Mucosa of descending colon (tissue), 3 donors: ENCODE results near the gene RICTOR. TPM values are rescaled to one million over a fixed set of nuclear protein-coding genes. Genes with fewer than 3 reads are reported as not detected.

Experiments
- ATAC-seq: fragments of 200-7000 bp; cut with Tn5 transposase; one replicate; pipeline ENCODE4 v1.9.1; 2020; ENCODE audit warnings: mild to moderate bottlenecking, moderate library complexity
- DNase-seq, 3 donors: peaks; one replicate each; pipeline ENCODE4 v3.0.0-alpha.2; 2020
- H3K36me3 ChIP-seq: fragments of 200-600 bp; one replicate; pipeline ENCODE4 v1.8.0; 2021; ENCODE audit warnings: low read depth, mild to moderate bottlenecking
- H3K4me1 ChIP-seq: fragments of 200-600 bp; one replicate; pipeline ENCODE4 v1.8.0; 2021; ENCODE audit warnings: low read depth, mild to moderate bottlenecking
- H3K4me3 ChIP-seq: fragments of 200-600 bp; one replicate; pipeline ENCODE4 v1.8.0; 2021; ENCODE audit warnings: mild to moderate bottlenecking
- H3K9me3 ChIP-seq: fragments of 200-600 bp; one replicate; pipeline ENCODE4 v1.8.0; 2021; ENCODE audit warnings: mild to moderate bottlenecking
- intact Hi-C, 2 donors: fragments of 100-400 bp; cut with DNase I in 1 of 2; cut with micrococcal nuclease in 1 of 2; formaldehyde crosslinking; loops; one replicate each; pipeline versions ENCODE4 v1.11.0 to v1.11.1; 2022; cut with DNase I, micrococcal nuclease
- total RNA-seq, 3 donors: library from RNA; stranded (reverse); fragmentation: NEBNext Ultra II Directional in 2 of 3; extraction: Animal tissue kit (Norgen Biotek cat#: 25700) in 2 of 3; gene quantifications; one replicate each; pipeline versions ENCODE4 v1.2.1 to v1.2.4, GENCODE V29; 2021 to 2023
- TF ChIP-seq, protein P1 (sequence below): fragments of 200-600 bp; IDR thresholded peaks from one replicate; pipeline ENCODE4 v1.8.0; 2022; ENCODE audit warnings: antibody characterized with exemption, mild to moderate bottlenecking
- donor health status: DM: no; HTN: no; CAD: no; lungs with moderate emphysema.
- donor health status: DM: no; HTN: no; CAD: no.
- donor health status: DM: no; HTN: yes; CAD: no.

The RICTOR gene
- total RNA-seq, 3 donors from 2014 or later = 24.3 to 41.9 (median 36.5) TPM

DNA sequence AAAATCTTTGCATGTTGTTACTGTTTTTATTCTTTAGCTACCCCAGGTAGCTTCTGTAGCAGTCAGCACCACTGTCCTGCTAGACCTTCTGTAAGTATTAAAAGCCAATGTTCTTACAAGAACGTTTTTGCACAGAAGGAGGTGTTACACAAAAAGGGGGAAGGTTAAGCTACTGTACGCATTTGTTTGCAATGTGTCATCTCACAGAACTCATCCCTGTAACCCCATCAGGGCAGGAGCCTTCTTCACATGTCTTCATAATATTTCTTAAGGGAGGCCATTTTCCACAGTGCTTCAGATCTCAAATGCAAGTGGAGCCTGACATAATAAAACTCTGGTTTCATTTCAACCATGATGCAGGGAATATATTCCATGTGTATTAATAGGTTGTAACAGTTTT lies 160.5 kb downstream of the RICTOR start:
- H3K9me3 ChIP-seq = no peaks in the 10 kb centered on the region
- H3K4me1 ChIP-seq = no peaks in the 10 kb centered on the region
- ATAC-seq = no peak
- H3K4me3 ChIP-seq = no peak overlapping the region
- no peak for DNase-seq
- intact Hi-C loops = no loop called here
- TF ChIP-seq, protein P1, sequence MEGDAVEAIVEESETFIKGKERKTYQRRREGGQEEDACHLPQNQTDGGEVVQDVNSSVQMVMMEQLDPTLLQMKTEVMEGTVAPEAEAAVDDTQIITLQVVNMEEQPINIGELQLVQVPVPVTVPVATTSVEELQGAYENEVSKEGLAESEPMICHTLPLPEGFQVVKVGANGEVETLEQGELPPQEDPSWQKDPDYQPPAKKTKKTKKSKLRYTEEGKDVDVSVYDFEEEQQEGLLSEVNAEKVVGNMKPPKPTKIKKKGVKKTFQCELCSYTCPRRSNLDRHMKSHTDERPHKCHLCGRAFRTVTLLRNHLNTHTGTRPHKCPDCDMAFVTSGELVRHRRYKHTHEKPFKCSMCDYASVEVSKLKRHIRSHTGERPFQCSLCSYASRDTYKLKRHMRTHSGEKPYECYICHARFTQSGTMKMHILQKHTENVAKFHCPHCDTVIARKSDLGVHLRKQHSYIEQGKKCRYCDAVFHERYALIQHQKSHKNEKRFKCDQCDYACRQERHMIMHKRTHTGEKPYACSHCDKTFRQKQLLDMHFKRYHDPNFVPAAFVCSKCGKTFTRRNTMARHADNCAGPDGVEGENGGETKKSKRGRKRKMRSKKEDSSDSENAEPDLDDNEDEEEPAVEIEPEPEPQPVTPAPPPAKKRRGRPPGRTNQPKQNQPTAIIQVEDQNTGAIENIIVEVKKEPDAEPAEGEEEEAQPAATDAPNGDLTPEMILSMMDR = no peak
- no peaks in the 10 kb centered on the region for H3K36me3 ChIP-seq

- ATAC-seq (no peak), DNase-seq (no peak)
- intact Hi-C loops = no loop called here
- H3K4me3 ChIP-seq = no peak overlapping the region
- TF ChIP-seq, protein P1 = no peak
- no peaks in the 10 kb centered on the region for H3K4me1 ChIP-seq
- H3K9me3 ChIP-seq = no peaks in the 10 kb centered on the region
- no peaks in the 10 kb centered on the region for H3K36me3 ChIP-seq
These were observed 162.3 kb downstream of the RICTOR start for GRCh38 chr5:38911933-38912332.

DNA sequence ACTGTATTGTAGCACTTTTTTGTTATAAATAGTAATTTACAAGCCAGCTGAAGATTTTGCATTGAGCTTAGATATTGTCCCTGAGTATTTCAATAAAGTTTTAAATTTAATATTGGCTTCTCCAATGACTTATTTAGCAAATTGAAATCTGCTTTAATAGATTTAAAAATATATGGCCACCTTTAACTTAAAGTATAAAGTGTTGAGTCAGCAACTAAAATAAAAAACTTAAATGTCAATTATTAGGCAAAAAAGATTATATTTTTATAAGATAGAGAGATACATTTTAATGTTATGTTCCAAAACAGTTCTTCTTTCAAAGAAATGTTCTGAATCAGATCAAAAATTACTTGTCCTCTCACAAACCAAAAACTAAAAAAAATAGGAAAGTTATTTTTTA lies 167.7 kb downstream of the RICTOR start:
- Histone ChIP-seq H3K9me3 (no peaks in the 10 kb centered on the region), H3K36me3 (no peaks in the 10 kb centered on the region), H3K4me3 (no peak overlapping the region), H3K4me1 (no peaks in the 10 kb centered on the region)
- ATAC-seq = no peak
- no peak for DNase-seq
- TF ChIP-seq, protein P1 = no peak
- intact Hi-C loops = no loop called here

DNA sequence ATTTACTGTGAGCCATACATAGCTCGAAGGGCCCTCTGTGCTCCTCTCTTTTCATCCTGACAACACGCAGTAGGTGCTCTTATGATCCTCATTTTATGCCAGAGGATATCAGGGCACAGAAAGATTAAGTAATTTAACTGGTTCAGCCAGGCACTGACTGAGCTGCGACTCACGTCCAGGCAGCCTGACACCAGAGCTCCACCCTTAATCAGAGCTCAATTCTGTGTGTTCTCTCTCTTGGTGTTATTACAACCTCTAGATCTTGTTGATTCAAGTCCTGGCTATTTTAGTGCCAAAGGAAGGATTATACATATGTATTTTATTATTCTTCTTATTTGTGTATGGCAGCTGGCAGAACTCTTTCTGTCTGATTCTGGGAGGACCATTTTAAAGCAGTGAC lies 168.7 kb downstream of the RICTOR start:
- Histone ChIP-seq H3K4me1 (no peaks in the 10 kb centered on the region), H3K9me3 (no peaks in the 10 kb centered on the region), H3K36me3 (no peaks in the 10 kb centered on the region), H3K4me3 (no peak overlapping the region)
- TF ChIP-seq, protein P1 = no peak
- intact Hi-C loops = no loop called here
- ATAC-seq = no peak
- no peak for DNase-seq

DNA sequence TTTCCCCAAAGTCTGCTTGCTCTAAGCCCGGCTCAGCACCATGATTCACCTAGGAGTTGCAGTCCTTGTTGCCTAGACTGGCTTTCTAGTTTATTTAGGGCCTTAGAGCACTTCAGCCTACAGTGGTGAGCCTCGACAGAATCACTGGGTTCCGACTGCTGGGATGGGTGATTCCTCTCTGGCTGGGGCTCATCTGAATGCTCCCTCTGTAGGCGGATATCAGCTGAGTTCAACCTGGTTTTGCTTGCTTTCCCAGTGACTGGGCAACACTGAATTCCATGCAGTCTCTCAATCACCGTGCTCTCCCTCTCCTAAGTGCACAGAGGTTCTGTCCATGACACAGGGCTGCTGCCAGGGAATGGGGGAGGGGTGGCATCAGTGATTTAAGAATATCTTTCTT lies 174.3 kb downstream of the RICTOR start:
- H3K36me3 ChIP-seq = no peaks in the 10 kb centered on the region
- ATAC-seq = no peak

More for the DNA sequence above, 174.3 kb downstream of the RICTOR start:
- no peak for DNase-seq
- intact Hi-C loops = no loop called here
- Histone ChIP-seq H3K9me3 (peaks cover 4% of the 10 kb centered on the region), H3K4me3 (no peak overlapping the region), H3K4me1 (no peaks in the 10 kb centered on the region)
- TF ChIP-seq, protein P1 = no peak
